Measurements from ENCODE around the gene SGCD. TPM values are rescaled to one million over a fixed set of nuclear protein-coding genes. Genes with fewer than 3 reads are reported as not detected.

The SGCD gene
- polyA plus RNA-seq, 1 of the 3 experiments (the other 2 are of a cell fraction) = 0.87 TPM

DNA sequence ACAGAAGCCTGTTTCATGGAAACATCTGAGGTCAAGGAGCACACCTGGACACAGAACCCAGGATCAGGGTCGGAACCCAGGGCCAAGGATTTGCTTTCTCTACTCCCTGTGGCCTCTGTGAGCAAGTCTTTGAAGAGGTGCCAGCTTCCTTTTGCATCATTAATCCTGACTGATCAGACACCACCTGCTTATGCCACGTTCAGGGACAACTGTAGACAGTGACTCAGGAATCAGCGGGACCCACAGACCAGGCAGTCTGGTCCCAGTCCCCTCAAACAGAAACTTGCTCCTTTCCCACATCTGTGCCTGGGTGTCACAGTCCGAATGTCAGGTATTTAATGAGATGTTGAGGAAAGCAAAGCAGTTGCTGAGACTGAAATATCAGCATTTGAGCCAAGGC lies 154.8 kb downstream of the SGCD start (continued):
- TF ChIP-seq, protein P1, sequence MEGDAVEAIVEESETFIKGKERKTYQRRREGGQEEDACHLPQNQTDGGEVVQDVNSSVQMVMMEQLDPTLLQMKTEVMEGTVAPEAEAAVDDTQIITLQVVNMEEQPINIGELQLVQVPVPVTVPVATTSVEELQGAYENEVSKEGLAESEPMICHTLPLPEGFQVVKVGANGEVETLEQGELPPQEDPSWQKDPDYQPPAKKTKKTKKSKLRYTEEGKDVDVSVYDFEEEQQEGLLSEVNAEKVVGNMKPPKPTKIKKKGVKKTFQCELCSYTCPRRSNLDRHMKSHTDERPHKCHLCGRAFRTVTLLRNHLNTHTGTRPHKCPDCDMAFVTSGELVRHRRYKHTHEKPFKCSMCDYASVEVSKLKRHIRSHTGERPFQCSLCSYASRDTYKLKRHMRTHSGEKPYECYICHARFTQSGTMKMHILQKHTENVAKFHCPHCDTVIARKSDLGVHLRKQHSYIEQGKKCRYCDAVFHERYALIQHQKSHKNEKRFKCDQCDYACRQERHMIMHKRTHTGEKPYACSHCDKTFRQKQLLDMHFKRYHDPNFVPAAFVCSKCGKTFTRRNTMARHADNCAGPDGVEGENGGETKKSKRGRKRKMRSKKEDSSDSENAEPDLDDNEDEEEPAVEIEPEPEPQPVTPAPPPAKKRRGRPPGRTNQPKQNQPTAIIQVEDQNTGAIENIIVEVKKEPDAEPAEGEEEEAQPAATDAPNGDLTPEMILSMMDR (IDR thresholded peaks at IDR 0.05) = no peak

DNA sequence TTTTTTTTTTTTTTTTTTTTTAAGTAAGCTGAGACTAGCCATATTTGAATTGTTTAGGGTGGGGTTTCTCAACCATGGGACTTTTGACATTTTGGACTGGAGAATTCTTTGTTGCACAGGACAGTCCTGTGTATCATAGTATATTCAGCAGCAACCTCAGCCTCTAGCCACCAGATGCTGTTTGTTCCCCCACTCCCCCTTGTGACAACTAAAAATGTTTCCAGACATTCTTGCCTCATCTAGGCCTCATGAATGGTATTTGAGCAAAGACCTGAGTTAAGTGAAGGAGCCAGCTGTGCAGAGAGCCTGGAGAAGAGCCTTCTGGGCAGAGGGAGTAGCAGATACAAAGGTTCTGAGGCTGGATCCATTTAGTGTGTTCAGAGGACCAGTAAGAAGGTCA lies 155.9 kb downstream of the SGCD start:
- Histone ChIP-seq H3K27ac (ENCODE audit: low read depth in 2 of 2, low read length in 1 of 2) (no peak overlapping the region), H3K9me3 (no peaks in the 10 kb centered on the region), H4K20me1 (ENCODE audit: insufficient read depth) (no peaks in the 10 kb centered on the region), H3K9ac (no peak overlapping the region), H3F3A (replicated peaks; ENCODE audit: insufficient read depth) (no peaks in the 10 kb centered on the region), H3K4me1 (ENCODE audit: control insufficient read depth in 1 of 2, insufficient read depth in 2 of 2, low read depth in 1 of 2, low read length in 1 of 2) (peaks cover 0 to 2% of the 10 kb centered on the region in 2 experiments; a peak in 1 of 4 replicates), H3K27me3 (ENCODE audit: insufficient read depth) (no peaks in the 10 kb centered on the region), H3K4me2 (no peak overlapping the region), H3K4me3 (ENCODE audit: low read depth in 2 of 2, low read length in 1 of 2) (no peak overlapping the region), H3K9me2 (no peaks in the 10 kb centered on the region), H3K79me2 (ENCODE audit: insufficient read depth) (no peaks in the 10 kb centered on the region), H3K36me3 (replicated peaks in 1 of 2; ENCODE audit: control insufficient read depth in 1 of 2, insufficient read depth in 2 of 2, low read length in 1 of 2) (no peaks in the 10 kb centered on the region), H2AFZ (ENCODE audit: low read depth) (no peak overlapping the region)
- ChIA-PET POLR2A (no interaction called here), CTCF (no interaction called here)
- no peak for DNase-seq
- TF ChIP-seq MEF2A (IDR thresholded peaks at IDR 0.05; ENCODE audit: borderline replicate concordance, low read depth) (no peak), JUND (IDR thresholded peaks at IDR 0.05) (no peak), FOXJ3 (CRISPR knock-in tag; IDR thresholded peaks at IDR 0.05) (no peak), MXI1 (IDR thresholded peaks at IDR 0.05; ENCODE audit: low read depth, low read length) (no peak), NRF1 (IDR thresholded peaks at IDR 0.05; ENCODE audit: low read depth, low read length) (no peak), YY1 (IDR thresholded peaks at IDR 0.05; ENCODE audit: low read depth) (no peak), TEAD4 (IDR thresholded peaks at IDR 0.05; ENCODE audit: borderline replicate concordance, insufficient read depth) (no peak), USF2 (IDR thresholded peaks at IDR 0.05; ENCODE audit: borderline replicate concordance, low read depth, low read length) (no peak), SMC3 (IDR thresholded peaks at IDR 0.05; ENCODE audit: low read depth, low read length) (no peak), ZBTB33 (IDR thresholded peaks at IDR 0.05; ENCODE audit: borderline replicate concordance, low read depth) (no peak), ELF1 (IDR thresholded peaks at IDR 0.05) (no peak), RFX5 (IDR thresholded peaks at IDR 0.05; ENCODE audit: low read length) (no peak)
- TF ChIP-seq, protein P1 (IDR thresholded peaks at IDR 0.05) = no peak

All from SK-N-SH (cell line).